ENCODE results near the gene SYT13. TPM values are rescaled to one million over a fixed set of nuclear protein-coding genes. Genes with fewer than 3 reads are reported as not detected.

SYT13 gene
- total and polyA plus RNA-seq, 8 donors: 1.3 to 33.3 (median 2.2) TPM; not detected in 1

DNA sequence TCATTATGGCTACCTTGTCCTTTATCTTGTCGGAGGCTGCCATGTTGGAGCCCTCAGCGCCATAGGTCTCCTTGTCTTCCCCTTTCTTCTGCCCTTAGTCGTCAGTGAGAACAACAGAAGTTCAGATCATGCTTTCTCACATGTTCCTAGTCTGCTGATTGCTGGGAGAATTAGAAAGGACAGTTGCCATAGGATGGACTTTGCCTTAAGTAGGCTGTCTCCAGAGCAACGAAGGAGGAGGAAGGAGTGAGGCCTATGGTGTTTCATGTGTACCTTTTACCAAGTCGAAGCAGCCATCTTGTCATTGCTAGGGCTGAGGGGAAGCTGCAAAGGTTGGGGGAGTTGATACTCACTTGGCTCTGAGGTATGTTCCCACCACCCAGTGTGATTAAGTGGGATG lies 62.6 kb downstream of the SYT13 start:
- 90 to 97% (median 94%) methylated on average over 5 of the region's 5 CpGs for WGBS, 5 donors
- Histone ChIP-seq H3K36me3 (peaks cover 24 to 88% (median 78%) of the 10 kb centered on the region in 4 donors), H3K27ac (no peak overlapping the region), H3K27me3 (no peaks in the 10 kb centered on the region), H3K4me3 (no peak overlapping the region), H3K9me3 (no peaks in the 10 kb centered on the region), H3K4me1 (no peaks in the 10 kb centered on the region)
- DNase-seq: no peak
- no peak for TF ChIP-seq POLR2AphosphoS5 (IDR thresholded peaks at IDR 0.05)
- no peak for TF ChIP-seq EP300 (IDR thresholded peaks at IDR 0.05)
- TF ChIP-seq, protein P1, sequence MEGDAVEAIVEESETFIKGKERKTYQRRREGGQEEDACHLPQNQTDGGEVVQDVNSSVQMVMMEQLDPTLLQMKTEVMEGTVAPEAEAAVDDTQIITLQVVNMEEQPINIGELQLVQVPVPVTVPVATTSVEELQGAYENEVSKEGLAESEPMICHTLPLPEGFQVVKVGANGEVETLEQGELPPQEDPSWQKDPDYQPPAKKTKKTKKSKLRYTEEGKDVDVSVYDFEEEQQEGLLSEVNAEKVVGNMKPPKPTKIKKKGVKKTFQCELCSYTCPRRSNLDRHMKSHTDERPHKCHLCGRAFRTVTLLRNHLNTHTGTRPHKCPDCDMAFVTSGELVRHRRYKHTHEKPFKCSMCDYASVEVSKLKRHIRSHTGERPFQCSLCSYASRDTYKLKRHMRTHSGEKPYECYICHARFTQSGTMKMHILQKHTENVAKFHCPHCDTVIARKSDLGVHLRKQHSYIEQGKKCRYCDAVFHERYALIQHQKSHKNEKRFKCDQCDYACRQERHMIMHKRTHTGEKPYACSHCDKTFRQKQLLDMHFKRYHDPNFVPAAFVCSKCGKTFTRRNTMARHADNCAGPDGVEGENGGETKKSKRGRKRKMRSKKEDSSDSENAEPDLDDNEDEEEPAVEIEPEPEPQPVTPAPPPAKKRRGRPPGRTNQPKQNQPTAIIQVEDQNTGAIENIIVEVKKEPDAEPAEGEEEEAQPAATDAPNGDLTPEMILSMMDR (IDR thresholded peaks at IDR 0.05): no peak
- no peak for TF ChIP-seq POLR2A (IDR thresholded peaks at IDR 0.05)
- intact Hi-C loops (cut with DNase I; ENCODE audit: low total_unique reads): no loop called here

DNA sequence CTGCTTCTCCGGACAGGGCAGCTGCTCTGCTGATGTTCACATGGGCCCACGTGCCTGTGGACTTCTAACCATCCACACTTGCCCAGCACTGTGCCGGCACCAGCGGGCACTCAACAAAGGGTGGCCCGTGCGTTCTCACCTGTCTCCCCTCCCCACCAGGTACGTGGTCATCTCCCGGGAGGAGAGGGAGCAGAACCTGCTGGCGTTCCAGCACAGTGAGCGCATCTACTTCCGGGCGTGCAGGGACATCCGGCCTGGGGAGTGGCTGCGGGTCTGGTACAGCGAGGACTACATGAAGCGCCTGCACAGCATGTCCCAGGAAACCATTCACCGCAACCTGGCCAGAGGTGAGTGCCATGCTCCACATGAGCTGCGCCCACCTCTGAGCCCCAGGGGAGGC lies 66.7 kb downstream of the SYT13 start:
- Histone ChIP-seq H3K4me3 (no peak overlapping the region), H3K36me3 (peaks cover 1 to 56% (median 42%) of the 10 kb centered on the region in 4 donors), H3K27ac (no peak overlapping the region), H3K9me3 (no peaks in the 10 kb centered on the region), H3K4me1 (no peaks in the 10 kb centered on the region), H3K27me3 (no peaks in the 10 kb centered on the region)
- no peak for DNase-seq
- intact Hi-C loops (cut with DNase I; ENCODE audit: low total_unique reads): no loop called here
- WGBS, 5 donors: 93 to 97% (median 96%) methylated on average over 3 to 18 of the region's 18 CpGs
- TF ChIP-seq, protein P1 (IDR thresholded peaks at IDR 0.05): no peak
- no peak for TF ChIP-seq POLR2A (IDR thresholded peaks at IDR 0.05)
- TF ChIP-seq EP300 (IDR thresholded peaks at IDR 0.05): no peak
- no peak for TF ChIP-seq POLR2AphosphoS5 (IDR thresholded peaks at IDR 0.05)

DNA sequence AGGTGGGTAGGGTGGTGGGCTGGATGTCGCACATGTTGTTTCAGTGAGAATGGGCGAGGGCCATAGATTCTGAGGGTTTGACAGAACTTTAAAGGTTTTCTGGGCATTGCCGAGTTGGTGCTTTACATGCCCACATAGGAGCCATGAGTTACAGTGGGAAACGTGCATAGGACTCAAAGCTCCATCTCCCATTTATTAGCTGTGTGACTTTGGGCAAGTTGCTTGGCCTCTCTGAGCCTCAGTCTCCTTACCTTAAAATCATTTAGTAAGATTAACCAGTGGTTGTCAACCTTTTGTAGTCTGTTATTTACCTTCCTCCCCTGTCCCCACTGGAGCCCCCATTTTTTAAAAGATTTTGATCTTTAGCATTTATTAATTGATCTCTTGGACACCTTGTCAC lies 67.4 kb downstream of the SYT13 start:
- H3K36me3 ChIP-seq: peaks cover 0 to 55% (median 42%) of the 10 kb centered on the region in 4 donors
- TF ChIP-seq POLR2AphosphoS5 (IDR thresholded peaks at IDR 0.05) (no peak), POLR2A (IDR thresholded peaks at IDR 0.05) (no peak), EP300 (IDR thresholded peaks at IDR 0.05) (no peak)
- TF ChIP-seq, protein P1 (IDR thresholded peaks at IDR 0.05): no peak
- no peaks in the 10 kb centered on the region for H3K9me3 ChIP-seq
- H3K27me3 ChIP-seq: no peaks in the 10 kb centered on the region
- H3K4me3 ChIP-seq: no peak overlapping the region
- WGBS, 5 donors: 93 to 96% (median 94%) methylated on average over 4 of the region's 4 CpGs
- H3K27ac ChIP-seq: no peak overlapping the region
- intact Hi-C loops (cut with DNase I; ENCODE audit: low total_unique reads): no loop called here
- H3K4me1 ChIP-seq: no peaks in the 10 kb centered on the region
- no peak for DNase-seq

DNA sequence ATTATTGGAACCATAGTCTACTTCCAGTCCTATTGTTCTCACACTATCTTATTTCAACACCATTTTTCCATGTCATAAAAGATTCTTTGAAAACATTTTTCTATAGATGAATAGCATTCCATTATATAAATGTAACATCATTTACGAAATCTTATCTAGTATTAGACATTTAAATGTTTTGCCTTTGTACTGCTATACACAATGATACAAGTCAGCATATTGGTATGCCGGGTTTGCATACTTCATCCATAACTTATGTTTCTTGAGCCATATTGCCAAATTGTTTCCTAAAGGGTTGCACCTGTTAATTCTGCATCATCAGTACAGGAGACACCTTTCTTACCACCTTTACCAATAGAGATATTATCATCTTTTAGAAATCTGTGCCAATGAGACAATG lies 68.2 kb downstream of the SYT13 start:
- Histone ChIP-seq H3K4me3 (no peak overlapping the region), H3K4me1 (no peaks in the 10 kb centered on the region), H3K27me3 (no peaks in the 10 kb centered on the region), H3K27ac (no peak overlapping the region), H3K9me3 (no peaks in the 10 kb centered on the region), H3K36me3 (peaks cover 5 to 55% (median 47%) of the 10 kb centered on the region in 4 donors)
- WGBS, 5 donors: 74 to 87% (median 79%) methylated on average over 2 of the region's 2 CpGs
- TF ChIP-seq POLR2AphosphoS5 (IDR thresholded peaks at IDR 0.05) (no peak), POLR2A (IDR thresholded peaks at IDR 0.05) (no peak), EP300 (IDR thresholded peaks at IDR 0.05) (no peak)
- TF ChIP-seq, protein P1 (IDR thresholded peaks at IDR 0.05): no peak
- no peak for DNase-seq
- intact Hi-C loops (cut with DNase I; ENCODE audit: low total_unique reads): no loop called here
